ENCODE measurements around the gene DOK3.

Gene DOK3

GRCh38 chr5:177492841-177493240 lies 16.8 kb downstream of the DOK3 start:
- DNase-seq (ENCODE audit: extremely low read depth, insufficient read length): no peak
- no peak for TF ChIP-seq CTCF (IDR thresholded peaks at IDR 0.05; ENCODE audit: insufficient read depth, low read length, poor library complexity, severe bottlenecking)
- Histone ChIP-seq H3K27me3 (replicated peaks; ENCODE audit: control insufficient read depth, insufficient read depth, low read length) (no peaks in the 10 kb centered on the region), H3K36me3 (ENCODE audit: control insufficient read depth, insufficient read depth, low read length) (no peaks in the 10 kb centered on the region; the same call in 1 of the 2 replicates), H3K4me3 (replicated peaks; ENCODE audit: low read depth, low read length) (no peak overlapping the region)

GRCh38 chr5:177491983-177492746 lies 17.5 kb downstream of the DOK3 start:
- Histone ChIP-seq H3K36me3 (ENCODE audit: control insufficient read depth, insufficient read depth, low read length) (no peaks in the 10 kb centered on the region; the same call in none of the 2 replicates), H3K27me3 (replicated peaks; ENCODE audit: control insufficient read depth, insufficient read depth, low read length) (no peaks in the 10 kb centered on the region), H3K4me3 (replicated peaks; ENCODE audit: low read depth, low read length) (no peak overlapping the region)
- no peak for DNase-seq (ENCODE audit: extremely low read depth, insufficient read length)
- TF ChIP-seq CTCF (IDR thresholded peaks at IDR 0.05; ENCODE audit: insufficient read depth, low read length, poor library complexity, severe bottlenecking): no peak

- H3K4me3 ChIP-seq (replicated peaks; ENCODE audit: low read depth, low read length): no peak overlapping the region
- no peaks in the 10 kb centered on the region; the same call in none of the 2 replicates for H3K36me3 ChIP-seq (ENCODE audit: control insufficient read depth, insufficient read depth, low read length)
- no peak for DNase-seq (ENCODE audit: extremely low read depth, insufficient read length)
- no peaks in the 10 kb centered on the region for H3K27me3 ChIP-seq (replicated peaks; ENCODE audit: control insufficient read depth, insufficient read depth, low read length)
- TF ChIP-seq CTCF (IDR thresholded peaks at IDR 0.05; ENCODE audit: insufficient read depth, low read length, poor library complexity, severe bottlenecking): no peak
Measured at GRCh38 chr5:177491429-177491945, 18.1 kb downstream of the DOK3 start.

- TF ChIP-seq CTCF (IDR thresholded peaks at IDR 0.05; ENCODE audit: insufficient read depth, low read length, poor library complexity, severe bottlenecking): no peak
- no peak overlapping the region for H3K4me3 ChIP-seq (replicated peaks; ENCODE audit: low read depth, low read length)
- H3K27me3 ChIP-seq (replicated peaks; ENCODE audit: control insufficient read depth, insufficient read depth, low read length): no peaks in the 10 kb centered on the region
- DNase-seq (ENCODE audit: extremely low read depth, insufficient read length): no peak
- H3K36me3 ChIP-seq (ENCODE audit: control insufficient read depth, insufficient read depth, low read length): no peaks in the 10 kb centered on the region; the same call in none of the 2 replicates
Measured at GRCh38 chr5:177490992-177491391, 18.6 kb downstream of the DOK3 start.

- no peak for DNase-seq (ENCODE audit: extremely low read depth, insufficient read length)
- no peak for TF ChIP-seq CTCF (IDR thresholded peaks at IDR 0.05; ENCODE audit: insufficient read depth, low read length, poor library complexity, severe bottlenecking)
- Histone ChIP-seq H3K4me3 (replicated peaks; ENCODE audit: low read depth, low read length) (no peak overlapping the region), H3K27me3 (replicated peaks; ENCODE audit: control insufficient read depth, insufficient read depth, low read length) (no peaks in the 10 kb centered on the region), H3K36me3 (ENCODE audit: control insufficient read depth, insufficient read depth, low read length) (no peaks in the 10 kb centered on the region; the same call in none of the 2 replicates)
Measured at GRCh38 chr5:177490311-177490991, 19.2 kb downstream of the DOK3 start.
